Frontal cortex (tissue), 4 donors: ENCODE results near the gene FBXO46. TPM values are rescaled to one million over a fixed set of nuclear protein-coding genes. Genes with fewer than 3 reads are reported as not detected.
"Not testable (repeated sequence)": the region's sequence is repeated elsewhere in the genome, so short reads cannot be mapped to it uniquely, and the experiment has no call there.

Experiments
- DNase-seq, 2 donors: peaks; one replicate each; pipeline ENCODE4 v3.0.0; 2012; ENCODE audit warnings: low spot score in 2 of 2
- FAIRE-seq: peaks from 2 replicates; lab custom pipeline; 2012; peaks lifted over from hg19 to GRCh38; lab: Jason Lieb, UNC
- total RNA-seq: library from RNA; depleted of rRNA; stranded (reverse); fragments of >200 nt; gene quantifications from one replicate; pipeline ENCODE4 v1.2.3, GENCODE V29; 2014
- donor health status: control.
- donor health status: control.
- donor health status: control.

Gene FBXO46
- total RNA-seq, 1 donor from 2014 or later, result 13.9 TPM

DNA sequence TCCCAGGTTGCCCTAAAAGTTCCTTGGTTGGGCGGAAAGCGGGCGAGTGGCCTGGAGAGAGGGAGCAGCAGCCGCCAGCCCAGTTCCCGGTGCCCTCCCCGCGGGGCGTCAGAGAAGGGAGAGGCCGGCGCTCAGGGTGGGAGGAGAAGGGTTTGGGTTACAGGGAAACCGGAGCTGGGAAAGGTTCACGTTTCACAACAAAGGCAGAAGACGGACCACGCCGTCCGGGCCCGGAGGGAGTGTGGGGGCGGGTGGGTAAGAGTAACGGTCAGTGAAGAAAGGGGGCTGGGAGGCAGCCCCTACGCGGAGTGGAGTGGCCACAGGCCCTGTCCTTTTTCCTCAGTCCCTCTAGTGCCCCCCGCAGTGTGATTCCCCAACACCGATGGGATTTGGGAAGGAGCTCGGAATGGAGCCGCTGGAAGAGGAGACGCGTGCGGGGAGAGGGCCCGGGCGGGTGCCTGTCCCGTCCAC lies 36.7 kb upstream of the FBXO46 start:
- DNase-seq, result peak in 1 of 2 donors; percentile 41
- FAIRE-seq, result no peak

- FAIRE-seq, result no peak
- DNase-seq, result peak in 1 of 2 donors; percentile 35
Measured at GRCh38 chr19:45766869-45767346, 36.2 kb upstream of the FBXO46 start.

GRCh38 chr19:45766296-45766868 lies 35.7 kb upstream of the FBXO46 start:
- peak in 1 of 2 donors; percentile 17 for DNase-seq
- no peak for FAIRE-seq

DNA sequence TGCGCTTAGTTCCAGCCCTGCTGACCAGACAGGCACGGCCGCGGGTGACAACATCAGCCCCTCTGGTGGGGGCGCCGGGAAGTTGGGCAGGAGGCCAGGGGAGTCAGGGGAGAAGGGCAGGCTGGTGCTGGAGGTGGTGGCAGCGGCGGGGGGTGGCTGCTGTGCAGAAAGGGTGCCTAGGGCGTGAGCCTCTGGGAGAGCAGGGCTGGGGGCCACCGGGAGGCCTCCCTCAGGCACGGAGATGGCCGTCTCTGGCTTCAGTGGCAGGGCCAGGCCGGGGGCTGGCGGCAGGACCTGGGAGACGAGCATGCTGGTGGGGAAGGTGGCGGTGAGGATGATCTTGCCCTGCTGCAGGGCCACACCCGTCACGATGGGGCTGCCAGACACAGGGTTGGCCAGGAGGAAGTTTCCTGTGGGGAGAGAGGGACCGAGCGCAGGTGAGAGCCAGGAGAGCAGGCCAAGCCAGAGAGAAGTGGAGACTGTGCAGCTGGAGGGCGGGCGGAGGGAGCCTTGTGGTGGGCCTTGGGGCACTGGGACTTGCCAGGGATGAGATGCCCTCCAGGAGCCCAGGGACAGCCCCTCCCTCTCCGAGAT lies 35.1 kb upstream of the FBXO46 start:
- no peak for FAIRE-seq

GRCh38 chr19:45764945-45765701 lies 34.4 kb upstream of the FBXO46 start:
- DNase-seq, result peak in 1 of 2 donors; percentile 20
- no peak for FAIRE-seq

More for the DNA sequence above, 35.1 kb upstream of the FBXO46 start:
- no peak for DNase-seq

GRCh38 chr19:45764475-45764874 lies 33.8 kb upstream of the FBXO46 start:
- DNase-seq (peak in 1 of 2 donors; percentile 15), FAIRE-seq (no peak)

DNA sequence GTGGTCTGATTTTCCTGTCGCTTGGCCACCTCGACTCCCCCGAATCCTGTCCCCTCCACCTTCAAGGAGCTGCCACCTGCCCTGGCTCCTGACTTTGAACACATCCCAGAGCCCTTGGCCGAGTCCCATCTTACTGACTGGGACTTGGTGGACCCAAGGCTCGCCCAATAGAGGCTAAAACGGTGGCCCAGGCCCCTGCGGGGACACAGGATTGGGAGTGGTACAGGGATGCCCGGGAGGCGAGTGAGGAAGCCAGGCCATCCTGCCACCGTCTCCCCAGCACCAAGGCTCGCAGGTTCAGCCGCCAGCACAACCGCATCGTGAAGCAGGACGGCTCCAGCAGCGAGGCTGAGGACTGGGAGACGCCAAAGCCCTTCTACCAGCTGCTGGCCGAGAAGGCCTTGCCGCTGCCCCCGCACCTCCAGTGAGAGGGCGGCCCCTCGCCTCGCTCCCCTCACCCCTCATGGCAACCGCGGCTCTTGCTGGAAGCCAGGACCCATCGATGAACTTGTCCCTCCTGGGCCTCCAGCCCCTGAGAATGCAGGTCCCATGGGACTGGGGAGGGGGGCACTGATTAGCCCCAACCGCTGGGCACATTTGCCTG lies 33.1 kb upstream of the FBXO46 start:
- no peak for DNase-seq
- no peak for FAIRE-seq

GRCh38 chr19:45762870-45763631 lies 32.4 kb upstream of the FBXO46 start:
- DNase-seq (no peak), FAIRE-seq (no peak)

- FAIRE-seq (no peak), DNase-seq (no peak)
Measured at GRCh38 chr19:45761714-45762113, 31.0 kb upstream of the FBXO46 start.

DNA sequence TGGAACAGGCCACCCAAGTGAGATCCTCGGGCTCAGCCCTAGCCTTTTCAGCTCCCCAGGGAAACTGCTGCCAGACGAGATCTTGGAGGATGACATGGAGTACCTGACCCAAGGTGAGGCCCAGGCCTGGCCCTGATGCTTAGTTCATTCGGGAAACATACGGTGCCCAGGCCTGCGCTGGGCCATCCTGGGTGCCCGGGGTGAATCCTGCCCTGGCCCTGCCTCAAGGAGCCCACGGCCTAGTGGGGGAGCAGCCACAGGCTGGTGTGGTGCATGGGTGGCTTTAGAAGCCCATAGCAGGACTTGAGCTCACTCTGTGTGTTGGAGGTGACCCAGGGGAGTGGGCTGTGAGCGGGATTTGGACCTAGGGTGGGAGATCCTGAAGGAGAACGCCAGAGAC lies 28.2 kb upstream of the FBXO46 start:
- FAIRE-seq (no peak), DNase-seq (no peak)

GRCh38 chr19:45757695-45758094 lies 27.0 kb upstream of the FBXO46 start:
- DNase-seq (no peak), FAIRE-seq (no peak)

- FAIRE-seq, result no peak
- no peak for DNase-seq
Measured at GRCh38 chr19:45754323-45754722, 23.6 kb upstream of the FBXO46 start.

DNA sequence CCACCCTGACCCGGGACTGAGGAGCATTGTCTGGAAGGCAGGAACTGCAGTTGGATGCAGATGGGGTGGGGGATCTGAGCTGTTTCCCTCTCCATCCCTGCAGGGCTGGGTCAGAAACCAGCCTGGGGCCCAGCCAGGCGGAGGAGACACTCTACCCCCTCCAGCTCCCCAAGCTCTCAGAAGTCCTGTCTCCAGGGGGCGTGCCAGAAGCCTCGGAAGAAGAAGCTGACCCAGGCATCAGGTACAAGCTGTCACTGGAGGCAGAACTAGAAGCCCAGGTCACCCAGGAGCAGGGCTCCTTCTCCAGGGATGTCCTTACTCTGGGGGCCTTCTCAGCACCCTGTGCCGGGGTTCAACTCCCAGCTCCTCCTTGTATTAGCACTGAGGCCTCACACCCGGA lies 22.9 kb upstream of the FBXO46 start:
- DNase-seq, result no peak
- FAIRE-seq, result no peak

DNA sequence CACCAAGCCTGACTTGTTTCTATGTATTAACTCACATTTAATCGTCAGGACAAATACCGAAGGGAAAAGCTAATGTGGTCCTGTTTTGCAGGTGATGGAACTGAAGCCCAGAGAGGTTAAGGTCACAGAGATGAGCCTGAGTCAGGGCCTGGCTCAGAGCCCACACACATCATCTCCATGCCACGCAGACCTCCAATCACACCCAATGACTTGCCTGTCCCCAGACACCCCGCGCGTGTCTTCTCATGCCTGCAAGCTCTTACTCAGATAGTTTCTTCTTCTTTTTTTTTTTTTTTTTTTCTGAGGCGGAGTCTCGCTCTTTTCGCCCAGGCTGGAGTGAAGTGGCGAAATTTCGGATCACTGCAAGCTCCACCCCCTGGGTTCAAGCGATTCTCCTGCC lies 21.9 kb upstream of the FBXO46 start:
- DNase-seq (no peak), FAIRE-seq (no peak)

DNA sequence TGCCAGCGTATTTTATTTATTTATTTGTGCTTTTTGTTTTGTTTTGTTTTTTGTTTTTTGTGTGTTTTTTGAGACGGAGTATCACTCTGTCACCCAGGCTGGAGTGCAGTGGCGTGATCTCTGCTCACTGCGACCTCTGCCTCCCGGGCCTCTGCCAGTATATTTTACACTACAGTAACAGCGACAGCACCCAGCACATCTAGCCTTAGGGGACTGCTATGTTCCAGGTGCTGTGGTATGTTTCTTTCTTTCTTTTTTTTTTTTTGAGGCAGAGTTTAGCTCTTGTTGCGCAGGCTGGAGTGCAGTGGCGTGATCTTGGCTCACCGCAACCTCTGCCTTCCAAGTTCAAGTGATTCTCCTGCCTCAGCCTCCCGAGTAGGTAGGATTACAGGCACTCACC lies 20.8 kb upstream of the FBXO46 start:
- not testable (repeated sequence) for DNase-seq, FAIRE-seq

GRCh38 chr19:45747513-45747912 lies 16.8 kb upstream of the FBXO46 start:
- no peak for FAIRE-seq
- DNase-seq, result no peak

- FAIRE-seq (no peak), DNase-seq (no peak)
Measured at GRCh38 chr19:45746866-45747265, 16.2 kb upstream of the FBXO46 start.

DNA sequence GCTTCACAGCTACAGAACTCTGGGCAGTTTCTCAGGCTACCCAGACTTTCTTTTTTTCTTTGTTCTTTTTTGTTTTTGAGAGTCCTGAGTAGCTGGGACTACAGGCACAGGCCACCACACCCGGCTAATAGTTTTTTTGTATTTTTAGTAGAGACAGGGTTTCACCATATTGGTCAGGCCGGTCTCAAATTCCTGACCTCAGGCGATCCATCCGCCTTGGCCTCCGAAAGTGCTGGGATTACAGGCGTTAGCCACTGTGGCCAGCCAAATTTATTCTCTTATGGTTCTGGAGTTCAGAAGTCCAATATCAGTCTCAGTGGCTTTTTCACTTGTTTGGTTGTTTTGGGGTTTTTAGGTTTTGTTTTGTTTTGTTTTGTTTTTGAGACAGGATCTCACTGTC lies 14.9 kb upstream of the FBXO46 start:
- no peak for FAIRE-seq

GRCh38 chr19:45742969-45743368 lies 12.3 kb upstream of the FBXO46 start:
- DNase-seq (no peak), FAIRE-seq (no peak)

More for the DNA sequence above, 14.9 kb upstream of the FBXO46 start:
- no peak for DNase-seq
